Upper lobe of right lung (tissue), 1 donor: ENCODE measurements around the gene TMEM235. TPM values are rescaled to one million over a fixed set of nuclear protein-coding genes. Genes with fewer than 3 reads are reported as not detected.

Experiments
- ATAC-seq: fragments of 200-7000 bp; cut with Tn5 transposase; one replicate; pipeline ENCODE4 v1.9.1; 2020; ENCODE audit warnings: mild to moderate bottlenecking, moderate library complexity
- DNase-seq: peaks from one replicate; pipeline ENCODE4 v3.0.0-alpha.2; 2020
- H3K27ac ChIP-seq: fragments of 200-600 bp; one replicate; pipeline ENCODE4 v1.8.0; 2022
- H3K27me3 ChIP-seq: fragments of 200-600 bp; one replicate; pipeline ENCODE4 v1.8.0; 2022; ENCODE audit warnings: mild to moderate bottlenecking
- H3K36me3 ChIP-seq: fragments of 200-600 bp; one replicate; pipeline ENCODE4 v1.8.0; 2022
- H3K4me1 ChIP-seq: fragments of 200-600 bp; one replicate; pipeline ENCODE4 v1.8.0; 2022
- H3K4me3 ChIP-seq: fragments of 200-600 bp; one replicate; pipeline ENCODE4 v1.8.0; 2022; ENCODE audit warnings: mild to moderate bottlenecking
- H3K9me3 ChIP-seq: fragments of 200-600 bp; one replicate; pipeline ENCODE4 v1.8.0; 2022
- CTCF ChIP-seq: fragments of 200-600 bp; IDR thresholded peaks from one replicate; pipeline ENCODE4 v1.8.0; 2022; ENCODE audit warnings: antibody characterized with exemption
- intact Hi-C: fragments of 100-400 bp; cut with DNase I; formaldehyde crosslinking; loops from one replicate; pipeline ENCODE4 v1.11.0; 2022
- total RNA-seq: library from RNA; stranded (reverse); fragmentation: NEBNext Ultra II Directional; extraction: Animal tissue kit (Norgen Biotek cat#: 25700); gene quantifications from one replicate; pipeline ENCODE4 v1.2.1, GENCODE V29; 2021
- donor health status: DM: no; HTN: yes; CAD: no; lungs with severe emphysema.

TMEM235 gene
- total RNA-seq, 1 donor from 2014 or later = not detected

- intact Hi-C loops = no loop called here
- ATAC-seq (peak; percentile 51), DNase-seq (peak; percentile 82)
- peak overlapping the region; percentile 84 for H3K27ac ChIP-seq
- H3K4me1 ChIP-seq = peaks cover 36% of the 10 kb centered on the region
- no peaks in the 10 kb centered on the region for H3K27me3 ChIP-seq
- H3K4me3 ChIP-seq = no peak overlapping the region
- H3K9me3 ChIP-seq = no peaks in the 10 kb centered on the region
- no peaks in the 10 kb centered on the region for H3K36me3 ChIP-seq
- TF ChIP-seq CTCF = no peak
These were observed 27.1 kb downstream of the TMEM235 start for GRCh38 chr17:78258323-78259191.

- no peaks in the 10 kb centered on the region for H3K9me3 ChIP-seq
- intact Hi-C loops = no loop called here
- DNase-seq = no peak
- no peak overlapping the region for H3K4me3 ChIP-seq
- no peaks in the 10 kb centered on the region for H3K27me3 ChIP-seq
- H3K27ac ChIP-seq = peak overlapping the region; percentile 84
- ATAC-seq = no peak
- H3K36me3 ChIP-seq = no peaks in the 10 kb centered on the region
- no peak for TF ChIP-seq CTCF
- peaks cover 35% of the 10 kb centered on the region for H3K4me1 ChIP-seq
These were observed 27.7 kb downstream of the TMEM235 start for GRCh38 chr17:78259192-78259554.

- Histone ChIP-seq H3K4me1 (peaks cover 37% of the 10 kb centered on the region), H3K27me3 (no peaks in the 10 kb centered on the region), H3K4me3 (no peak overlapping the region), H3K36me3 (no peaks in the 10 kb centered on the region), H3K27ac (peak overlapping the region; percentile 76), H3K9me3 (no peaks in the 10 kb centered on the region)
- peak; percentile 59 for ATAC-seq
- DNase-seq = peak; percentile 74
- intact Hi-C loops = no loop called here
- TF ChIP-seq CTCF = no peak
These were observed 31.8 kb downstream of the TMEM235 start for GRCh38 chr17:78263063-78263735.

- TF ChIP-seq CTCF = no peak
- ATAC-seq (no peak), DNase-seq (peak; percentile 59)
- no peaks in the 10 kb centered on the region for H3K27me3 ChIP-seq
- no peak overlapping the region for H3K4me3 ChIP-seq
- peak overlapping the region; percentile 76 for H3K27ac ChIP-seq
- H3K4me1 ChIP-seq = peaks cover 38% of the 10 kb centered on the region
- no peaks in the 10 kb centered on the region for H3K9me3 ChIP-seq
- intact Hi-C loops = no loop called here
- H3K36me3 ChIP-seq = no peaks in the 10 kb centered on the region
These were observed 32.4 kb downstream of the TMEM235 start for GRCh38 chr17:78263736-78264340.

- Histone ChIP-seq H3K4me1 (peaks cover 40% of the 10 kb centered on the region), H3K9me3 (no peaks in the 10 kb centered on the region), H3K27me3 (no peaks in the 10 kb centered on the region), H3K27ac (no peak overlapping the region), H3K4me3 (no peak overlapping the region), H3K36me3 (no peaks in the 10 kb centered on the region)
- intact Hi-C loops = no loop called here
- no peak for TF ChIP-seq CTCF
- ATAC-seq (no peak), DNase-seq (no peak)
These were observed 33.2 kb downstream of the TMEM235 start for GRCh38 chr17:78264590-78264989.
